ENCODE data around the gene CCNL1.
"Not testable (repeated sequence)": the region's sequence is repeated elsewhere in the genome, so short reads cannot be mapped to it uniquely, and the experiment has no call there.

The CCNL1 gene

DNA sequence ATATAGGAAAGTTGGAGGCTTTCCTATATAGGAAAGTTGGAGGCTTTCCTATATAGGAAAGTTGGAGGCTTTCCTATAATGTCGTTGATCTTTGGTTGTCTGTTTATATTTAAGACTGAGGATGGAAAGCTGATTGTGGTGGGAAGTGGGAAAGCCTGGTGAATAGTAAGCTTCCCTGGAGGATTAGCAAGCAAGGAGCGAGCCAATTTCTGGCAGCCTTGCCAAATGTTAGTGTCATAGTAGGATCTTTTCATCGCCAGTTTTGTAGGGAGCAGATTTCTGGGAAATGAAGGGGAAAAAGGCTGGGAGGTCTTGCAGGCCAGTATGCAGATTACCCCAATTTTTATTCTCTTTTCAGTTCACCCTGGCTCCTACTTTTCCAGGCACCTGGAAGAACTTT, 39.9 kb upstream of the CCNL1 start:
- Histone ChIP-seq H3K36me3 (ENCODE audit: control insufficient read depth, insufficient read depth, low read length) (no peaks in the 10 kb centered on the region), H3K9me3 (ENCODE audit: control insufficient read depth, low read length) (no peaks in the 10 kb centered on the region), H3K27ac (no peak overlapping the region), H3K4me3 (ENCODE audit: low read depth, low read length) (no peak overlapping the region), H3K4me2 (ENCODE audit: low read length) (no peak overlapping the region), H3K4me1 (no peaks in the 10 kb centered on the region), H3K27me3 (ENCODE audit: control insufficient read depth, insufficient read depth, low read length) (no peaks in the 10 kb centered on the region), H3K9ac (no peak overlapping the region), H3K79me2 (no peaks in the 10 kb centered on the region), H2AFZ (no peak overlapping the region)
- TF ChIP-seq, protein P1, sequence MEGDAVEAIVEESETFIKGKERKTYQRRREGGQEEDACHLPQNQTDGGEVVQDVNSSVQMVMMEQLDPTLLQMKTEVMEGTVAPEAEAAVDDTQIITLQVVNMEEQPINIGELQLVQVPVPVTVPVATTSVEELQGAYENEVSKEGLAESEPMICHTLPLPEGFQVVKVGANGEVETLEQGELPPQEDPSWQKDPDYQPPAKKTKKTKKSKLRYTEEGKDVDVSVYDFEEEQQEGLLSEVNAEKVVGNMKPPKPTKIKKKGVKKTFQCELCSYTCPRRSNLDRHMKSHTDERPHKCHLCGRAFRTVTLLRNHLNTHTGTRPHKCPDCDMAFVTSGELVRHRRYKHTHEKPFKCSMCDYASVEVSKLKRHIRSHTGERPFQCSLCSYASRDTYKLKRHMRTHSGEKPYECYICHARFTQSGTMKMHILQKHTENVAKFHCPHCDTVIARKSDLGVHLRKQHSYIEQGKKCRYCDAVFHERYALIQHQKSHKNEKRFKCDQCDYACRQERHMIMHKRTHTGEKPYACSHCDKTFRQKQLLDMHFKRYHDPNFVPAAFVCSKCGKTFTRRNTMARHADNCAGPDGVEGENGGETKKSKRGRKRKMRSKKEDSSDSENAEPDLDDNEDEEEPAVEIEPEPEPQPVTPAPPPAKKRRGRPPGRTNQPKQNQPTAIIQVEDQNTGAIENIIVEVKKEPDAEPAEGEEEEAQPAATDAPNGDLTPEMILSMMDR (IDR thresholded peaks at IDR 0.05): no peak

DNA sequence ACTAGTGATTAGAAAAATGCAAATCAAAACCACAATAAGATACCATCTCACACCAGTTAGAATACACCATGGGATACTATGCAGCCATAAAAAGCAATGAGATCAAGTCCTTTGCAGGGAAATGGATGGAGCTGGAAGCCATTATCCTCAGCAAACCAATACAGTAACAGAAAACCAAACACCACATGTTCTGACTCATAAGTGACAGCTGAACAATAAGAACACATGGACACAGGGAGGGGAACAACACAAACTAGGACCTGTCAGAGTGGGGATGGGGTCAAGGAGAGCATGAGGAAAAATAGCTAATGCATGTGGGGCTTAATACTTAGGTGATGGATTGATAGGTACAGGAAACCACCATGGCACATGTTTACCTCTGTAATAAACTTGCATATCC, 36.0 kb upstream of the CCNL1 start:
- TF ChIP-seq, protein P1 (IDR thresholded peaks at IDR 0.05): no peak
- Histone ChIP-seq H3K79me2 (no peaks in the 10 kb centered on the region), H3K27me3 (ENCODE audit: control insufficient read depth, insufficient read depth, low read length) (no peaks in the 10 kb centered on the region), H3K4me2 (ENCODE audit: low read length) (no peak overlapping the region), H2AFZ (no peak overlapping the region), H3K27ac (no peak overlapping the region), H3K9me3 (ENCODE audit: control insufficient read depth, low read length) (no peaks in the 10 kb centered on the region), H3K9ac (no peak overlapping the region), H3K36me3 (ENCODE audit: control insufficient read depth, insufficient read depth, low read length) (no peaks in the 10 kb centered on the region), H3K4me1 (no peaks in the 10 kb centered on the region), H3K4me3 (ENCODE audit: low read depth, low read length) (no peak overlapping the region)

DNA sequence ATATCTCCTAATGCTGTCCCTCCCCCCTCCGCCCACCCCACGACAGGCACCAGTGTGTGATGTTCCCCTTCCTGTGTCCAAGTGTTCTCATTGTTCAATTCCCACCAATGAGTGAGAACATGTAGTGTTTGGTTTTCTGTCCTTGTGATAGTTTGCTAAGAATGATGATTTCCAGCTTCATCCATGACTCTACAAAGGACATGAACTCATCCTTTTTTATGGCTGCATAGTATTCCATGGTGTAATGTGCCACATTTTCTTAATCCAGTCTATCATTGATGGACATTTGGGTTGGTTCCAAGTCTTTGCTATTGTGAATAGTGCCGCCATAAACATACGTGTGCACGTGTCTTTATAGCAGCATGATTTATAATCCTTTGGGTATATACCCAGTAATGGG, 31.2 kb upstream of the CCNL1 start:
- not testable (repeated sequence) for H3K9me3 ChIP-seq (ENCODE audit: control insufficient read depth, low read length); H3K27ac ChIP-seq; H3K4me2 ChIP-seq (ENCODE audit: low read length); H3K4me1 ChIP-seq; H3K79me2 ChIP-seq; H3K9ac ChIP-seq; H3K4me3 ChIP-seq (ENCODE audit: low read depth, low read length); H3K27me3 ChIP-seq (ENCODE audit: control insufficient read depth, insufficient read depth, low read length); H2AFZ ChIP-seq; H3K36me3 ChIP-seq (ENCODE audit: control insufficient read depth, insufficient read depth, low read length)

DNA sequence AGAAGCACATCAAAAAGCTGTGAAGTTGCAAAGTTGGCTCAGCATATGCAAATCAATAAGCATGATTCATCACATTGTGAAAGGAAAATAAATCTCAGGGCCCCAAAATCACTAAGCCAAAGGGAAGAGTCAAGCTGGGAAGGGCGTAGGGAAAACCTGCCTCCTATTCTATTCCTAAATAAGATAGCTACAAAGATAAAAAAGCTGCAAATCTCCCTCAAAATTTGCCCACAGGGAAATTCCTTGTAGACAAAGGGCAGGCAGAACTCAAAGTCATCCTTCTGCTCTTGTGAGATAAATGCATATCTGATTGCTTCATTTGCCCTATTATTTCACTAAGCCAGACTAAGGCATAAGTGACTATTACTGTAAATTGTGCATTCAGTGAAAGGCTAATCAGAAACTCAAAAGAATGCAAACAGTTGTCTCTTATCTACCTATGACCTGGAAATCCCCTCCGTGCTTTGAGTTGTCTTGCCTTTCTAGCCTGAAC, 30.5 kb upstream of the CCNL1 start:
- TF ChIP-seq, protein P1 (IDR thresholded peaks at IDR 0.05): no peak
- Histone ChIP-seq H3K9ac (no peak overlapping the region), H3K27ac (no peak overlapping the region), H3K4me1 (no peaks in the 10 kb centered on the region), H3K36me3 (ENCODE audit: control insufficient read depth, insufficient read depth, low read length) (no peaks in the 10 kb centered on the region), H3K9me3 (ENCODE audit: control insufficient read depth, low read length) (no peaks in the 10 kb centered on the region), H3K4me3 (ENCODE audit: low read depth, low read length) (no peak overlapping the region), H2AFZ (no peak overlapping the region), H3K27me3 (ENCODE audit: control insufficient read depth, insufficient read depth, low read length) (no peaks in the 10 kb centered on the region), H3K4me2 (ENCODE audit: low read length) (no peak overlapping the region), H3K79me2 (no peaks in the 10 kb centered on the region)

DNA sequence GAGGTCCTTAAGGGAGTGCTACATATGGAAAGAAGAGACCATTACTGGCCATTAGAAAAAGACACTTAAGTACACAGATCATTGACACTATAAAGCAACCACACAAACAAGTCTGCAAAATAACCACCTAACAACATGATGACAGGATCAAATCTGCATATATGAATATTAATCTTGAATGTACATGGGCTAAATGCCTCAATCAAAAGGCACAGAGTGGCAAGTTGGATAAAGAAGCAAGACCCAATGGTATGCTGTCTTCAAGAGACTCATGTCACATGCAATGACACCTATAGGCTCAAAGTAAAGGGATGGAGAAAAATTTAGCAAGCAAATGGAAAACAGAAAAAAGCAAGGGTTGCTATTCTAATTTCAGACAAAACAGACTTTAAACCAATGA, 28.4 kb upstream of the CCNL1 start:
- Histone ChIP-seq H3K27ac (no peak overlapping the region), H3K4me3 (ENCODE audit: low read depth, low read length) (no peak overlapping the region), H2AFZ (no peak overlapping the region), H3K4me1 (no peaks in the 10 kb centered on the region), H3K79me2 (no peaks in the 10 kb centered on the region), H3K4me2 (ENCODE audit: low read length) (no peak overlapping the region), H3K9ac (no peak overlapping the region), H3K9me3 (ENCODE audit: control insufficient read depth, low read length) (no peaks in the 10 kb centered on the region), H3K27me3 (ENCODE audit: control insufficient read depth, insufficient read depth, low read length) (no peaks in the 10 kb centered on the region), H3K36me3 (ENCODE audit: control insufficient read depth, insufficient read depth, low read length) (no peaks in the 10 kb centered on the region)
- TF ChIP-seq, protein P1 (IDR thresholded peaks at IDR 0.05): no peak

Data from parathyroid adenoma (tissue), 2 donors.